ENCODE measurements around the gene TRIM59.

DNA sequence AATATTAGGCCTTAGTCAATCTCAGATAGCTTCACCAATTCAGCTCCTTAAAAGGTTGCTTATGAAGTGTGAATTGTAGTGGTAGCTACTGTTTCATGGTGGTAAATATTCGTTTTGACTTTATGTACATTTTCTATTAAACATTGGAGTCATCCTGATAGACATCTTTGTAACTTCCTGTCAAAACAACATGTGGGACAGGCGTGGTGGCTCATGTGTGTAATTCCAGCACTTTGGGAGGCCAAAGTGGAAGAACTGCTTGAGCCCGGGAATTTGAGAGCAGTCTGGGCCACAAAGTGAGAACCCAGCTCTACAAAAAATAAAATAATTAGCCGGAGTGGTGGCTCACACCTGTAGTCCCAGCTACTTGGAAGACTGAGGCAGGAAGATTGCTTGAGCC is 2.0 kb upstream of the TRIM59 start:
- TF ChIP-seq EZH2 (IDR thresholded peaks at IDR 0.05; ENCODE audit: low read length, unreplicated experiment), result no peak
- TF ChIP-seq, protein P1, sequence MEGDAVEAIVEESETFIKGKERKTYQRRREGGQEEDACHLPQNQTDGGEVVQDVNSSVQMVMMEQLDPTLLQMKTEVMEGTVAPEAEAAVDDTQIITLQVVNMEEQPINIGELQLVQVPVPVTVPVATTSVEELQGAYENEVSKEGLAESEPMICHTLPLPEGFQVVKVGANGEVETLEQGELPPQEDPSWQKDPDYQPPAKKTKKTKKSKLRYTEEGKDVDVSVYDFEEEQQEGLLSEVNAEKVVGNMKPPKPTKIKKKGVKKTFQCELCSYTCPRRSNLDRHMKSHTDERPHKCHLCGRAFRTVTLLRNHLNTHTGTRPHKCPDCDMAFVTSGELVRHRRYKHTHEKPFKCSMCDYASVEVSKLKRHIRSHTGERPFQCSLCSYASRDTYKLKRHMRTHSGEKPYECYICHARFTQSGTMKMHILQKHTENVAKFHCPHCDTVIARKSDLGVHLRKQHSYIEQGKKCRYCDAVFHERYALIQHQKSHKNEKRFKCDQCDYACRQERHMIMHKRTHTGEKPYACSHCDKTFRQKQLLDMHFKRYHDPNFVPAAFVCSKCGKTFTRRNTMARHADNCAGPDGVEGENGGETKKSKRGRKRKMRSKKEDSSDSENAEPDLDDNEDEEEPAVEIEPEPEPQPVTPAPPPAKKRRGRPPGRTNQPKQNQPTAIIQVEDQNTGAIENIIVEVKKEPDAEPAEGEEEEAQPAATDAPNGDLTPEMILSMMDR (conservative IDR thresholded peaks at IDR 0.05; ENCODE audit: low read depth, low read length), result no peak
- TF ChIP-seq EZH2phosphoT487 (IDR thresholded peaks at IDR 0.05; ENCODE audit: borderline replicate concordance, low read length), result no peak

All from PC-3 (cell line).